KOPT-K1 (cell line): ENCODE measurements around the gene ALG10.
"Not testable (repeated sequence)": the region's sequence is repeated elsewhere in the genome, so short reads cannot be mapped to it uniquely, and the experiment has no call there.

ENCODE experiments used
- H3K27ac ChIP-seq: fragments of 200-600 bp; sonication (generic); 2 replicates; pipeline ENCODE4 v1.5.1; 2016; ENCODE audit warnings: antibody characterized with exemption, mild to moderate bottlenecking, low read depth, low read length; ENCODE audit not compliant: poor library complexity, severe bottlenecking
- H3K36me3 ChIP-seq: fragments of 200-600 bp; sonication (generic); 2 replicates; pipeline ENCODE4 v1.5.1; 2017; ENCODE audit warnings: antibody characterized with exemption, mild to moderate bottlenecking, low read length, moderate library complexity; ENCODE audit not compliant: insufficient read depth
- H3K9me3 ChIP-seq: fragments of 200-600 bp; sonication (generic); 2 replicates; pipeline ENCODE4 v1.5.1; 2017; ENCODE audit warnings: antibody characterized with exemption, low read length, mild to moderate bottlenecking; ENCODE audit not compliant: insufficient read depth, poor library complexity, severe bottlenecking

ALG10 gene

GRCh38 chr12:34022079-34022830 is at the start of gene ALG10:
ALG10 (plus strand) TSS chr12:34022496; CDS start chr12:34022600, 104 bp downstream.
- Histone ChIP-seq H3K27ac (peak within 1 kb of the TSS; percentile 82), H3K36me3 (peaks cover 23% of the 10 kb centered on the region)

GRCh38 chr12:33972884-33973283 is 49.4 kb upstream of the ALG10 start:
- not testable (repeated sequence) for H3K9me3 ChIP-seq, H3K27ac ChIP-seq, H3K36me3 ChIP-seq

More at GRCh38 chr12:34022079-34022830, at the start of gene ALG10:
- no peaks in the 10 kb centered on the region for H3K9me3 ChIP-seq

DNA sequence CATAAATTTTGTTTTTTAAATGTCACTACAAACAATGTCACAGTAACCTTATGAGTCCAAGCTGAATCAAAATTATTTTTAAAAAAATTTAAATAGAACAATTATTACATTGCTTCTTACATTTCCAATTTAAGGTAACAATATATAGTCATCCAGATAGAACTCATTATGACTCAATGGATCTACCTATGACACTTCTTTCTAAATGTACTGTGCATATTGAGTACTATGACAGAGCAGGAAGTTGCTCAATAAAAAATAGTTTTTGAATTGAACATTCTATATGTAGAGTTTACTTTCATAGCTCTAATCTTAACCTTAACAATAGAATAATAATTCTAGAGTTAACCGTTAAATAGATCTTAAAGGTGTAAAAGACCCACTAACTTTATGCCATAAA is 44.4 kb upstream of the ALG10 start:
- Histone ChIP-seq H3K9me3 (no peaks in the 10 kb centered on the region), H3K36me3 (no peaks in the 10 kb centered on the region), H3K27ac (no peak overlapping the region)

DNA sequence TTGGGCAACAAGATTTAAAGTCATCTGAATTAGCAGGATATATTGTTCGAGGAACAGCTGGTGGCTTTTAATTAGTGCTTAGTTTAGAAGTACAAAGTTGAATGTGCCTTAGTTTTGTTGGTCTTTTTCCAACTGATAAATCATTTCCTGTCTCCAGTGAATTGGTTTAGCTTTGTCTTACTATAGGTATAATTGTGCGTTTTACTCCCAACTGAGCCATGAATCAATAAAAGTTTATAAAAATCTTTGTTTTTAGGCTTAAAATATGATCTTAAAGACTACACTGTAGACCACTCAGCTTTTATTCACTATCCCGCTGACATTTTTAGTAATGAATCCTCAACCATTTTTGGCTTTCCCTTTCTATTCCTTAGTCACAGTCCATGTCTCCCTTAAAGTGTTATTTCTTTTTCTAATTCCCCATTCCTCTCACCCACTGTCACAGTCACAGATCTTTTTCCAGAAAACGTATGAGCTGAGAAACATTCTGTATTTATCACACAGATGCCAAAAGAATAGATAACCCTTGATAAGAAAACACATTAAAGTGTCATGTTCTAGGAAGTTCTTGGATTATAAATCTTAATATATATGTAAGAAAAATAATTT is 34.0 kb upstream of the ALG10 start:
- Histone ChIP-seq H3K9me3 (no peaks in the 10 kb centered on the region), H3K27ac (no peak overlapping the region), H3K36me3 (no peaks in the 10 kb centered on the region)

DNA sequence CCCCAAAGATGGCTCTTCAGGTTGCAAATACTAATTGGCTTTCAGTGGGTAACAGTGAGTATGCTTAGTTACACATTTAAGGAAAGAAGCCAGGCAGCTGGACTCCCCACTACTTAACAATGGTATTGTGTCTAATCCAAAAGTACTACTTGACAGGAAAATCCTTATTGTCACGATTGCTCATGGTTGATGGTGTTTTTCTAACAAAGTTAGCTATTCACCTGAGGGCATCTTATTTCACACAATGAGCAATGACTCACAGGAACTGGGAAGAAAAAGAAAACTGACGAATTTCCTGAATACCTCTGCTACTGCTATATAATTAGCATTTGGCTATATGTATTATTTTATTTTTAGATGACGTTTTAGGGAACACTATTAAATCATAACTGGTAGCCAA is 33.4 kb upstream of the ALG10 start:
- Histone ChIP-seq H3K36me3 (no peaks in the 10 kb centered on the region), H3K9me3 (no peaks in the 10 kb centered on the region), H3K27ac (no peak overlapping the region)

- Histone ChIP-seq H3K9me3 (no peaks in the 10 kb centered on the region), H3K36me3 (no peaks in the 10 kb centered on the region), H3K27ac (no peak overlapping the region)
Observed at GRCh38 chr12:33994857-33995808, 27.2 kb upstream of the ALG10 start.

DNA sequence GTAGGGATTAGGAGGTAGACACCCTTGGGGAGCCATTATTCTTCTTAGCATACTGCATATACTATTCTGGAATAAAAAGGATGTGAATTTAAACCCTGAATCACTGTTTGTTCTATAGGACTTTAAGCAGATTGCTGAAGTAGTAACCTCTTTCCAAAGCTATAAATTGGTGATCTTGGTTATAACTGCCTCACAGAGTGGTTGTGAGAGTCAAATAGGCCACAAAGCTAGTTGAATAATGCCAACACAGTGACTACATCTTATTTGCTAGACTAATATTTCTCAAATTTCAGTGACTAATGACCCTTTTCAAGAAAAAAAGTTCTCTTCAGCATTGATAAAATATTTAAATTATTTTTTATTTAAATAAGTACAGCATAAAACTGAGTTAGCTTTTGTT is 13.5 kb upstream of the ALG10 start:
- not testable (repeated sequence) for H3K36me3 ChIP-seq, H3K27ac ChIP-seq

DNA sequence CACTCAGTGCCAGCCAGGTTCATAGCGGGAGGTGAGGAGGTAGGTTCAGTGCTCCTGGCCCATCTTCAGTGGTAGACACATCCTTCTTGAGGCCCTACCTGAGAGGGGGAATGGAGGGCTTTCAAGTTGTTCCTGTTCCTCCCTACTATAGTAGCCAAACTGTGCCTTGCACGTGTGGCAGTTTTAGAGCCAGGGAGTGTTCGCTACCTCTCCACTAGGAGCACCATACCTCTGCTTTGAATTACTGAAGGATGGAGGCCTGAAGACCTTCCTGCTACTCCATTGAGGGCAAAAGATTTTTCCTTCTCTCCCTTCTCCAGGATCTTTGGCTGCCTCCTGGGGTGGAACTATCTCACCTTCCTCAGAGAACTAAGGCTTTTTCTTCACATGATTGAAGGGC is 5.9 kb upstream of the ALG10 start:
- Histone ChIP-seq H3K27ac (no peak overlapping the region), H3K36me3 (no peaks in the 10 kb centered on the region)

More for the DNA sequence above, 13.5 kb upstream of the ALG10 start:
- not testable (repeated sequence) for H3K9me3 ChIP-seq

DNA sequence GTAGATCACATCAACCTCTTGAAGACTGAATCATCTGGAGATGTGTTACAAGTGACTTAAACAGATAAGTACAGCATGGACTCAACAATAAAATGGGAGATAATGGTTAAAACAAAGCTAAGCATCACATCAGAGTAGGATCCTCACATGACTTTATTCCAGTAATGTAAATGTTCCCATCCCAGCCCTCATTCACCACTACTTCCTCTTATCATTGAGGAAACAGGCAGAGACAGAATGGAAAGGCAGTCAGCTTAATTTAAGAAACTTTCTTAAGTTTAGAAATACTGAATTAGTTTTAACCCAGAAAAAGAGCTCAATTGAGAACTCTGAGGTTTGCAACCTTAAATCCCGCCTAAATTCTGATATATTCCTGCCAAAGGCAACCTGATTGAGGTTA is 1.2 kb upstream of the ALG10 start:
- H3K36me3 ChIP-seq = peaks cover 15% of the 10 kb centered on the region
- no peak overlapping the region for H3K27ac ChIP-seq
- H3K9me3 ChIP-seq = no peaks in the 10 kb centered on the region

More for the DNA sequence above, 5.9 kb upstream of the ALG10 start:
- no peaks in the 10 kb centered on the region for H3K9me3 ChIP-seq

DNA sequence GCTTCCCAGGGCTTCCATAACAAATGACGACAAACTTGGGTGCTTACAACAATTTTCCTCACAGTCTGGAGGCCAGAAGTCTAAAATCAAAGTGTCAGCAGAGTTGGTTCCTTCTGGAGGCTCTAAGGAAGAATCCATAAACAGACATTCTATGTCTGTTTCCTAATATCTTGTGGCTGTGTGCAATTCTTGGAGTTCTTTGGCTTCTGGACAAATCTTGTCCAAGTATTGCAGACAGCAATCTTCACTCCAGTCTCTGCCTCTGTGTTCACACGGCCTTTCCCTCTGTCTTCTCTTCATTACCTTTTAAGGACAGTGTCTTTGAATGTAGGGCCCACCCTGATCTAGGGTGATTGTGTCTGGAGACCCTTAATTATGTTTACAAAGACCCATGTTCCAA is 5.4 kb downstream of the ALG10 start:
- H3K36me3 ChIP-seq = peaks cover 34% of the 10 kb centered on the region
- H3K9me3 ChIP-seq, H3K27ac ChIP-seq: not testable (repeated sequence)

DNA sequence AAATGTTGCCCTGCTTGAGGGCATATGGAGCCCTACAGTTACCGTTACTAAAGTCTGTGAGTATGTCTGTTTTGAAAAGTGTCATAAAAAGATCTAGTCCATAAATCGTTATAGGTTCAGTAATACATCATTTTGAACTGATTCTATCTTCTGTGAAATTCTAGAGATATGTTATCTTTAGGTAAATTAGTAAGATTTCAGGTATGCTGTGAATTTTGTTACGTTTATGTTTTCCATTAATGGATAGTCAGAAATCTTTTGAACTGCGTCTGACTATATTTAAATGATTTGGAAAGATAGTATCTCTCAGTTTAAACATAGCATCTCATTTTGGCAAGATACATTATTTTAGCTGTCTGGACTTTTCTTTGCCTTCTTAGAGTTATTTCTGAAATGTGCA is 8.3 kb downstream of the ALG10 start:
- peaks cover 23% of the 10 kb centered on the region for H3K36me3 ChIP-seq
- H3K27ac ChIP-seq = no peak overlapping the region
- no peaks in the 10 kb centered on the region for H3K9me3 ChIP-seq

GRCh38 chr12:34033628-34034296 is 11.5 kb downstream of the ALG10 start:
- Histone ChIP-seq H3K36me3 (peaks cover 6% of the 10 kb centered on the region; the same call in 1 of the 2 replicates), H3K27ac (no peak overlapping the region), H3K9me3 (no peaks in the 10 kb centered on the region)

- not testable (repeated sequence) for H3K36me3 ChIP-seq, H3K9me3 ChIP-seq
Observed at GRCh38 chr12:34038357-34038756, 16.1 kb downstream of the ALG10 start.

GRCh38 chr12:34046570-34046969 is 24.3 kb downstream of the ALG10 start:
- Histone ChIP-seq H3K9me3 (peaks cover 24% of the 10 kb centered on the region), H3K27ac (no peak overlapping the region), H3K36me3 (no peaks in the 10 kb centered on the region)

More at GRCh38 chr12:34038357-34038756, 16.1 kb downstream of the ALG10 start:
- H3K27ac ChIP-seq = not testable (repeated sequence)

DNA sequence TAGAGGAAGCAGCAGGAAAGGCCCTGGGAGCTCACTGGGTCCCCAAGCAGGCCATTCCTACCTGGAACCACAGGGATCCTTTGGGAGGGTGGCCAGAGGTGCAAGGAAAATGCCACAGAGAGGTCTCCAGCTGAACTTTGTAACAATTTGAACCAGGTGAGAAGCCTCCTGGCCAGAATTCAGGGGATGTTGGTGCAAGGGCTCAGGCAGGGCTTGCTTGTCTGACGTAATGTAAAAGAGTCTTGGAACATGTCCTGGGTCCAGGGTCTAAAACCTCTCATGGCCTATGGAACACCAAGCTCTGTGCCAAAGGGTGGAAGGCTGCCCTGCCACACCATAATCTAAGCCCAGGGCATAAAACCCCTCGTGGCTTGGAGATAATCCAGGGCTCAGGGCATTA is 25.6 kb downstream of the ALG10 start:
- peaks cover 28% of the 10 kb centered on the region for H3K9me3 ChIP-seq
- H3K27ac ChIP-seq, H3K36me3 ChIP-seq: not testable (repeated sequence)
